Brain pericyte (primary cell): Measurements from ENCODE around the gene SH3GLB2.

Experiments
- DNase-seq: peaks from one replicate; pipeline ENCODE4 v3.0.0-alpha.2; 2012; ENCODE audit warnings: low read depth, low spot score

The SH3GLB2 gene

GRCh38 chr9:129028192-129028966, at the start of gene SH3GLB2:
SH3GLB2 (minus strand) TSS chr9:129028331; CDS start chr9:129028154, 177 bp downstream.
- DNase-seq: peak; percentile 88

- no peak for DNase-seq
These were observed 49.1 kb upstream of the SH3GLB2 start for GRCh38 chr9:129077236-129077635.

DNA sequence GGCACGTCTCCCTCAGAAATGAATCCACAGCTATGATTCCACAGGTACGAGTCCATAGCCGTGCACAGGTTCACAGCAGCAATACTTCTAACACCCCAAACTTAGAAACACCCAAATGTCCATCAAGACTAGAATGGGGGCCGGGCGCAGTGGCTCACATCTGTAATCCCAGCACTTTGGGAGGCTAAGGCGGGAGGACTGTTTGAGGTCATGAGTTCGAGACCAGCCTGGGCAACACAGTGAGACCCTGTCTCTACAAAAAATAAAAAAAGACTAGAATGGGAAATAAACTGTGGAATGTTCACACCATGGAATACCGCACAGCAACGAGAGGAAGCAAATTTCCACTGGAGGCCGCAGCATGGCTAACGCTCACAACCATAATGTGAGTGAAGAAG, 48.5 kb upstream of the SH3GLB2 start:
- DNase-seq: no peak

DNA sequence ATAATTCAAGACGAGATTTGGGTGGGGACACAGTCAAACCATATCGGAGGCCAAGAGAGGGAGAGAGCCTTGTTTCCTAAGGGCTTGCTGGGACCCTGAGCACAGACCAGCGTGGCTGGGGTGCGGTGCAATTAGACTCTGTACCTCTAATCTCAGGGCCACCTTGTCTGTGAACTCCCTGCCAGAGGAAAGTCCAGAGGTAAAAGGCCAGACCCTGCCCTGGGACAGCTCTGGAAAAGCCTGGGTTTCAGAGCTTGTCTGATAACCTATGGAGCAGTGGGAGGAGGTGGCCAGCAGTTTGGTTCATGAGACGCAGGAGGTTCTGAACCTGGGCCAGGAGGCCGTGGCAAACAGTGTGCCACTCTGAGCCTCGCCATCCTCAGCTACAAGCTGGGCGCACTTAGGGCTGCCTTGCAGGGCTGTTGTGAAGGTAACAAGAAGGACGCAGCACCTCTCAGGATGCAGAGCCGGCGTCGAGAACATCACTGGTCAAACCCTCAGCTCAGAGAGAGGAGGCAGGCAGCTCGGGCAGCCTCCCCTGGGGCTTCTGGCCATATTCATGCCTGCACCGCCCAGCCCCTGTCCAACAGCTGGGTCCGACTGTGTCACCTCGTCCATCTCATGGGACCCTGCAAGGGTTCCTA, 48.0 kb upstream of the SH3GLB2 start:
- no peak for DNase-seq

GRCh38 chr9:129074106-129074505, 46.0 kb upstream of the SH3GLB2 start:
- DNase-seq: no peak

GRCh38 chr9:129073404-129073803, 45.3 kb upstream of the SH3GLB2 start:
- DNase-seq: no peak

GRCh38 chr9:129072171-129072570, 44.0 kb upstream of the SH3GLB2 start:
- DNase-seq: no peak

GRCh38 chr9:129071526-129072126, 43.5 kb upstream of the SH3GLB2 start:
- DNase-seq: no peak

DNA sequence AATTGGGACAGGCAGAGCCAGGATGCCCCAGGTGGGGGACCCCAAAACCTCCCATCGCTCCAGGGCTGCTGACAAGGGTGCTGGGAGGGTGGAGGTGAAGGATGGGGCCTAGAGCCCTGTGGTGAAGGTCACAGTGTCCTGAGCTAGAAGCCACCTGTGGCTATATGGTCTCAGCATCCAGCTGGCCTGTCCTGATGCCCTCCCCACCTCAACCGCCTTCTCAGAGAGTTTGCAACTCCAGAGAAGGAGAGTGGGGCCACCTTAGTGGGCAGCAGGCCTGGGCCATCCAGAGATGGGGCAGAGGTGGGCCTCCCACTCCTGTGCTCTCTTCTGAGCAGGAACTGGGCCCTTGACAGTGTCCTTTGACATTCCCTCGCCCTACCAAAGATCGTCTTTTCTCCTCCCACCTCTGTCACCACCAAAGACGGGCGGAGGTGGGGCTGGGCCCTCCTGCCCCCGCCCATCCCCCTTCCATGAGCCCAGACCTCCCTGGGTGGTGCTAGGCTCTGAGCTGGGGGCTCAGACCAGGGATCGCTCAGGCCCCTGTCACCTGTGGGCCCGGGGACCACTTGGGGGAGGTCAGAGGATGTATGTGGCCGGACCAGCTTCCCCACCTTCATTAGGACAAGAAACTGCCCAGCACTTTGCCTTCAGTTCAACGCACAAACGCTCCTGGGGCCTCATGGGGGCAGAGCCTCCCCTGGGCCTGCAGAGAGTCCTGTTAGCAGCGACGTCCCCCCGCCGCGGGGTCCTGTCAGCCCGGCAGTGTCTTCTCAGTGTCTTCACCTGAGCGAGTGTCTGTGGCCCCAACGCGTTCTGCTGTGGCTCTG, 42.8 kb upstream of the SH3GLB2 start:
- no peak for DNase-seq

GRCh38 chr9:129069862-129070641, 41.9 kb upstream of the SH3GLB2 start:
- DNase-seq: no peak

DNA sequence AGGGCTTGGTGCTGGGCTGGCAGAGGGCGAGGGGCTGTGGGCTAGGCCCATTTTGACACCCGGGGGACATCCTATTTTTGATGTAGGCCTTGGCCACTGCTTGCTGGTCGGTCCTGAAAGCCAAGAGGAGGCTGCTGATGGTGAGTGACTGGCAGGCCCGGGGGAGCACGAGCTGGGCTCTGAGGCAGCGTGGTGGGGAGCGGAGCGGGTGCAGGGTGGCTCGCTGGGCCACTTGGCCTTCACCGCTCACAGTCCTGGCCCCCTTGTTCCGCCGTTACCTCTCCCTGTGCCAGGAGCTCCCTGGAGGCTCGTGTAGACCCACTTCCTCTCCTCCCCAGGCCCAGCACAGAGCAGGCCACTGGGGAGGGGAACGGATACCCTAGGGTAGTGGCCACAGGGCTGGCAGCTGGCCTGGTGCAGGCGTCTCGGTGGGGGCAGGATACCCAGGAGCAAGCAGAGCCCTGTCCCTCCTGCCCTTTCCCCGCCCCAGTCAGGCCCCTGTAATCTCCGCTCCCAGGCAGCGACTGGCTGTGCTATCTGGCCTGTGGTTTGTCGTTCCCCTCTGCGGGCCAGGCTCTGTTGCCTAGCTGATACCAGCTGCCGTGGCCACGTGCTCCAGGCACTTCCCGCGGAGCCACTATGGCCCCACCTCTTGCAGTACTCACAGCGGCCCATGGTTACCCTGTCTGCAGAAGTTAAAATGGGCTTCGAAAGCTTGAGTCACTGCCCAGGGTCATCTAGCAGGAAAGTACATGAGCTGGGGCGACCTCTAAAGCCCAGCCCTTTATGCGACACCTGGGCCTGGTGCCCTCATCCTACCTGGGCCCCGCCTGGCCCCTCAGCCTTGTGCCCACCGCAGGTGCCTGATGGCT, 41.1 kb upstream of the SH3GLB2 start:
- no peak for DNase-seq

GRCh38 chr9:129068110-129068509, 40.0 kb upstream of the SH3GLB2 start:
- no peak for DNase-seq

- DNase-seq: no peak
These were observed 36.4 kb upstream of the SH3GLB2 start for GRCh38 chr9:129064499-129064908.

GRCh38 chr9:129063061-129063460, 34.9 kb upstream of the SH3GLB2 start:
- no peak for DNase-seq

- no peak for DNase-seq
These were observed 32.9 kb upstream of the SH3GLB2 start for GRCh38 chr9:129060991-129061390.

DNA sequence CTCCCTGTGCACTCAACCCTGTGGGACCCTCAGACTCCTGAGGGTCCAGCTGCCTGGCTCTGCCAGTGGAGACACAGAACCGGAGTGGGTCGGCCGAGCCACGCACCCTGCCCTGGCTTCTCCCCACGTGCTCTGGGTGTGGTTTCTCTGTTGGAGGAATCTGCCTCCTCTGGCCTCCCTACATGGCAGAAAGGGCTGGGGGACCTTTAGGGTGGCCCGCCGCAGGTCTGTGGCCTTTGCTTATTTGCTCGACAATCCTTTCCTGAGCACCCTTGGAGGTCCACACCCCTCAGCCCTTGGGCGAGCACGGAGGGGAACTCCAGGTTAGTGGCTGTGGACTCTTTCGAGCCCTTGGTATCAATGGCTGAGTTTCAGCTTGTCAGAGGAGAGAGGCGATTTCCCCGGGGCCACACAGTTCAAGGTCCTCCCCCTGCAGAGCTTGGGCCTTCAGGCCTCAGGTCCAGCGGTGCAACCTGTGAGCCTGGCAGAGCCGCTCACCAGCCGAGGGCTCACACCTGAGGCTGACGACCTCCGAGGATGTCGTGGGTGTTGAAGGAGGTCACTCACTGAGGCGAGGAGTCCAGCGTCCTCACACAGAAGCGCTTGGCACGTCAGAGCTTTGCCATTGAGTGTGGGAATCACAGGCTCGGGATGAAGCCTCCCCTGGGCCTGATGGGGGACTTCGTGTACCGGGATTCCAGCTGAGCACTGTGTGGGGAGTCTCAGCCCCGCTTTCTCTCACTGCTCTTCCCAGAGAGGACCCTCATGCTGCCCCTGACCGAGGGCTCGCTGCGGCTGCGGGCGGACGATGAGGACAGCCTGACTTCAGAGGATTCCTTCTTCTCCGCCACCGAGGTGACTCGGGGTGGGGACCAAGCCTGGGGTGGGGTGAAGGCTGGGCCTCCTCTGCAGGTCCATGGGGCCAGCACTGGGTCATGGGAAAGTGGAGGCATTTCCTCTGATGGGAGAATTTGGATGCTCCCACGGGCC, 32.0 kb upstream of the SH3GLB2 start:
- no peak for DNase-seq

DNA sequence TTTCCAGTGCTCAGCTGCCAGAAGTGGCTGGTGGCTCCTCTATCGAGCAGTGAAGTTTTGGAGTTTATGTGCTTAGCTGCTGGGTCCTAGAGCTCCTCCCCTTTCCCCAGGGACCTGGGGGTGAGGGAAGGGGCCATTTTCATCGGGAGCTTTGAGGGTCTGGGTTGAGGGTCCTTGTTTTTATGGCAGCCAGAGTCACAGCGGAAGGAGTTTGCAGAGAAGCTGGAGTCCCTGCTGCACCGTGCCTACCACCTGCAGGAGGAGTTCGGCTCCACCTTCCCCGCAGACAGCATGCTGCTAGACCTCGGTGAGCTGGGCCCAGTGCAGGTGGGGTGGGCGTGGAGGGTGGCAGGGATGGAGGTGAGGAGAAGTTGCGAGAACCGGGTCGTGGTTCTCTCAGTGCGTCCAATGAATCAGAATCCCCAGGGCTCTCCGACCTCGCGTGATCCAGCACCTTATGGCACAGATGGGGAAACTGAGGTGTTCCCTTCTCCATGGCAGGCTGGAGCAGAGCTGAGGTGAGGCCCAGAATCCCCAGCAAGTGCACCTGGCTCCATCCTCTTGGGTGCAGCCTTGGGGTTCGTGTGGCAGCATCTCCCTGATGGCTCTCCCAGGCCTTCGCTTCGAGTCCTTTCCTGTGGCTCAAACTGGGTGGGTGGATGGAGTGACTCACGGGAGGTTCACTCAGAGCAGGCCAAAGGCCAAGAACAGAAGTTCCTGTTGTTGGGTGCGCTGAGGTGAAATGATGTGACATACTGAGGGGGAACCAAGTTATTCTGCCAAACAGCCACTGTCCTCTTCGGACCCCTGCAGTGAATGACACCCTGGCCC, 31.0 kb upstream of the SH3GLB2 start:
- DNase-seq: no peak
